ENCODE measurements around the gene LGALS3. TPM values are rescaled to one million over a fixed set of nuclear protein-coding genes. Genes with fewer than 3 reads are reported as not detected.

Gene LGALS3
- total RNA-seq, 1 donor from 2014 or later: 120 TPM

GRCh38 chr14:55092341-55092740 lies 36.7 kb upstream of the LGALS3 start:
- Mint-ChIP-seq H3K36me3 (no peaks in the 10 kb centered on the region), H3K4me3 (no peak overlapping the region), H3K4me1 (ENCODE audit: unreplicated experiment) (peaks cover 34% of the 10 kb centered on the region), H3K27ac (peak overlapping the region; percentile 90), H3K9me3 (no peaks in the 10 kb centered on the region), H3K27me3 (no peaks in the 10 kb centered on the region)
- DNase-seq (ENCODE audit: extremely low spot score, unreplicated experiment): no peak
- TF ChIP-seq CTCF (conservative IDR thresholded peaks at IDR 0.05): no peak

GRCh38 chr14:55094292-55095157 lies 34.5 kb upstream of the LGALS3 start:
- Mint-ChIP-seq H3K4me1 (ENCODE audit: unreplicated experiment) (peaks cover 42% of the 10 kb centered on the region), H3K9me3 (no peaks in the 10 kb centered on the region), H3K36me3 (no peaks in the 10 kb centered on the region), H3K27ac (peak overlapping the region; percentile 85), H3K27me3 (no peaks in the 10 kb centered on the region), H3K4me3 (peak overlapping the region; percentile 11)
- no peak for DNase-seq (ENCODE audit: extremely low spot score, unreplicated experiment)
- TF ChIP-seq CTCF (conservative IDR thresholded peaks at IDR 0.05): no peak

GRCh38 chr14:55097881-55098560 lies 31.0 kb upstream of the LGALS3 start:
- Mint-ChIP-seq H3K4me1 (ENCODE audit: unreplicated experiment) (peaks cover 41% of the 10 kb centered on the region), H3K9me3 (no peaks in the 10 kb centered on the region), H3K27me3 (no peaks in the 10 kb centered on the region), H3K4me3 (peak overlapping the region; percentile 24), H3K27ac (peak overlapping the region; percentile 97), H3K36me3 (no peaks in the 10 kb centered on the region)
- TF ChIP-seq CTCF (conservative IDR thresholded peaks at IDR 0.05): no peak
- no peak for DNase-seq (ENCODE audit: extremely low spot score, unreplicated experiment)

GRCh38 chr14:55098561-55098898 lies 30.5 kb upstream of the LGALS3 start:
- H3K4me3 Mint-ChIP-seq: no peak overlapping the region
- no peaks in the 10 kb centered on the region for H3K27me3 Mint-ChIP-seq
- H3K4me1 Mint-ChIP-seq (ENCODE audit: unreplicated experiment): peaks cover 43% of the 10 kb centered on the region
- H3K27ac Mint-ChIP-seq: peak overlapping the region; percentile 97
- H3K36me3 Mint-ChIP-seq: peaks cover 4% of the 10 kb centered on the region
- peaks cover under 1% of the 10 kb centered on the region for H3K9me3 Mint-ChIP-seq
- no peak for DNase-seq (ENCODE audit: extremely low spot score, unreplicated experiment)
- TF ChIP-seq CTCF (conservative IDR thresholded peaks at IDR 0.05): no peak

GRCh38 chr14:55099756-55100155 lies 29.3 kb upstream of the LGALS3 start:
- DNase-seq (ENCODE audit: extremely low spot score, unreplicated experiment): no peak
- no peaks in the 10 kb centered on the region for H3K27me3 Mint-ChIP-seq
- peak overlapping the region; percentile 87 for H3K27ac Mint-ChIP-seq
- peaks cover 7% of the 10 kb centered on the region for H3K36me3 Mint-ChIP-seq
- peaks cover 10% of the 10 kb centered on the region for H3K9me3 Mint-ChIP-seq
- no peak overlapping the region for H3K4me3 Mint-ChIP-seq
- TF ChIP-seq CTCF (conservative IDR thresholded peaks at IDR 0.05): no peak
- peaks cover 44% of the 10 kb centered on the region for H3K4me1 Mint-ChIP-seq (ENCODE audit: unreplicated experiment)

Data from type B pancreatic cell (in vitro differentiated cells).